Naive thymus-derived CD4-positive, alpha-beta T cell (primary cell): ENCODE data around the gene NYNRIN. TPM values are rescaled to one million over a fixed set of nuclear protein-coding genes. Genes with fewer than 3 reads are reported as not detected.

Experiments used
- ATAC-seq: fragments of 150-1000 bp; cut with Tn5 transposase; 2 replicates; pipeline ENCODE4 v1.10.0; 2021; ENCODE audit warnings: mild to moderate bottlenecking, moderate library complexity
- CTCF ChIA-PET: fragments of 350-600 bp; sonication (Branson Sonifier 250); formaldehyde crosslinking; loops from one replicate; lab custom pipeline; 2021; ENCODE audit warnings: antibody characterized with exemption; lab: Charles Lee
- POLR2A ChIA-PET: fragments of 350-600 bp; sonication (Branson Sonifier 250); formaldehyde crosslinking; loops from one replicate; lab custom pipeline; 2021; ENCODE audit warnings: antibody characterized with exemption, inconsistent platforms; lab: Charles Lee
- DNase-seq, 9 donors: peaks; one replicate each; pipeline versions ENCODE4 v3.0.0 to v3.0.0-alpha.2; 2020 to 2022; ENCODE audit warnings: mixed read lengths in 1 of 9
- H3K27ac ChIP-seq: one replicate; pipeline ENCODE4 v1.7.0; 2013; ENCODE audit warnings: mild to moderate bottlenecking, low read depth, low read length, moderate library complexity
- H3K27me3 ChIP-seq, 2 donors: one replicate each; pipeline ENCODE4 v1.7.0; 2013; ENCODE audit warnings: low read length in 2 of 2, mild to moderate bottlenecking in 2 of 2, moderate library complexity in 2 of 2; ENCODE audit not compliant: control insufficient read depth in 2 of 2, insufficient read depth in 2 of 2
- H3K36me3 ChIP-seq, 3 experiments: 1 replicate in 2 of 3; 2 replicates in 1 of 3; pipeline ENCODE4 v1.7.0; 2013; ENCODE audit warnings: low read length in 3 of 3, mild to moderate bottlenecking in 3 of 3, moderate library complexity in 1 of 3; ENCODE audit not compliant: insufficient read depth in 3 of 3, control insufficient read depth in 2 of 3
- H3K4me1 ChIP-seq, 2 donors: one replicate each; pipeline ENCODE4 v1.7.0; 2013; ENCODE audit warnings: low read length in 2 of 2, mild to moderate bottlenecking in 2 of 2, moderate library complexity in 1 of 2; ENCODE audit not compliant: control insufficient read depth in 2 of 2, insufficient read depth in 2 of 2
- H3K4me3 ChIP-seq: 2 replicates; pipeline ENCODE4 v1.7.0; 2013; ENCODE audit warnings: mild to moderate bottlenecking, low read length
- H3K9me3 ChIP-seq, 3 experiments: 1 replicate in 2 of 3; 2 replicates in 1 of 3; pipeline ENCODE4 v1.7.0; 2013; ENCODE audit warnings: low read length in 3 of 3; ENCODE audit not compliant: control insufficient read depth in 2 of 3
- H3K27ac Mint-ChIP-seq, 9 donors: one replicate each; pipeline ENCODE4 v1.8.0; 2020 to 2022; ENCODE audit warnings: mixed read lengths in 9 of 9, mild to moderate bottlenecking in 8 of 9, moderate library complexity in 5 of 9, inconsistent platforms in 2 of 9
- H3K27me3 Mint-ChIP-seq, 5 donors: one replicate each; pipeline ENCODE4 v1.8.0; 2021 to 2022; ENCODE audit warnings: mixed read lengths in 5 of 5, mild to moderate bottlenecking in 1 of 5
- H3K36me3 Mint-ChIP-seq, 5 donors: one replicate each; pipeline ENCODE4 v1.8.0; 2020 to 2022; ENCODE audit warnings: mixed read lengths in 5 of 5, mild to moderate bottlenecking in 3 of 5, inconsistent platforms in 1 of 5
- H3K4me1 Mint-ChIP-seq, 7 donors: one replicate each; pipeline ENCODE4 v1.8.0; 2020 to 2022; ENCODE audit warnings: mixed read lengths in 7 of 7, mild to moderate bottlenecking in 3 of 7, inconsistent platforms in 1 of 7
- H3K4me3 Mint-ChIP-seq, 10 donors: one replicate each; pipeline ENCODE4 v1.8.0; 2020 to 2022; ENCODE audit warnings: mild to moderate bottlenecking in 10 of 10, mixed read lengths in 10 of 10, moderate library complexity in 6 of 10, inconsistent platforms in 2 of 10
- H3K9me3 Mint-ChIP-seq, 11 donors: one replicate each; pipeline ENCODE4 v1.8.0; 2020 to 2022; ENCODE audit warnings: mixed read lengths in 11 of 11, mild to moderate bottlenecking in 4 of 11, inconsistent platforms in 1 of 11, moderate library complexity in 1 of 11
- intact Hi-C, 2 donors: fragments of 100-400 bp; cut with micrococcal nuclease; formaldehyde crosslinking; loops; one replicate each; pipeline ENCODE4 v1.15.1; 2023
- polyA plus RNA-seq, 2 donors: library from polyadenylated mRNA; unstranded; fragments of 300-500 nt; fragmentation: Illumina TruSeq; gene quantifications; one replicate each; pipeline ENCODE4 v1.2.3, GENCODE V29; 2021
- total RNA-seq, 6 experiments: library from RNA in 5 of 6; stranded (reverse) in 5 of 6; gene quantifications; 1 replicate in 5 of 6; 2 replicates in 1 of 6; pipeline ENCODE4 v1.2.3 and lab custom pipeline; 2021 to 2026

The NYNRIN gene
- total and polyA plus RNA-seq, 7 experiments from 2014 or later: 0.08 to 1.3 (median 0.11) TPM; not detected in 2

GRCh38 chr14:24426150-24426911 lies 27.5 kb downstream of the NYNRIN start:
- Histone ChIP-seq H3K27ac (peak overlapping the region; percentile 60), H3K4me3 (no peak overlapping the region), H3K27me3 (no peaks in the 10 kb centered on the region), H3K9me3 (no peaks in the 10 kb centered on the region), H3K36me3 (no peaks in the 10 kb centered on the region), H3K4me1 (peaks cover 22 to 39% of the 10 kb centered on the region in 2 donors)
- Mint-ChIP-seq H3K27me3 (no peaks in the 10 kb centered on the region), H3K36me3 (peaks cover 0 to 7% (median 0%) of the 10 kb centered on the region in 5 donors), H3K4me1 (peaks cover 18 to 50% (median 40%) of the 10 kb centered on the region in 7 donors), H3K27ac (peak overlapping the region; percentile 42 to 92 (median 79)), H3K4me3 (peak overlapping the region in 8 of 10 donors; percentile 1 to 61 (median 38)), H3K9me3 (peaks cover 0 to 3% (median 0%) of the 10 kb centered on the region in 11 donors)
- intact Hi-C loops: no loop called here
- DNase-seq: no peak
- ChIA-PET POLR2A (interaction anchor here (0.6 to 15.7 kb wide), 6 partner anchors 10 to 185 kb away, joined by 3 to 293 read pairs (median 4); partner anchors contain the start of genes ADCY4 and RIPK3), CTCF (interaction anchor here (0.7 to 1.4 kb wide), 3 partner anchors 60 to 116 kb away, joined by 3 to 5 read pairs (median 3); no protein-coding TSS in a partner anchor)
- no peak for ATAC-seq

- DNase-seq: peak in 4 of 9 donors; percentile 26 to 44 (median 40)
- peaks cover 26 to 46% of the 10 kb centered on the region in 2 donors for H3K4me1 ChIP-seq
- peak overlapping the region; percentile 60 for H3K27ac ChIP-seq
- Mint-ChIP-seq H3K4me1 (peaks cover 24 to 57% (median 47%) of the 10 kb centered on the region in 7 donors), H3K27ac (peak overlapping the region; percentile 1 to 92 (median 79)), H3K9me3 (peaks cover 0 to 3% (median 0%) of the 10 kb centered on the region in 11 donors), H3K27me3 (no peaks in the 10 kb centered on the region), H3K36me3 (peaks cover 0 to 11% (median 0%) of the 10 kb centered on the region in 5 donors), H3K4me3 (peak overlapping the region in 8 of 10 donors; percentile 1 to 63 (median 36))
- H3K36me3 ChIP-seq: peaks cover 0 to 4% (median 0%) of the 10 kb centered on the region in 3 experiments
- no peak for ATAC-seq
- H3K4me3 ChIP-seq: no peak overlapping the region
- ChIA-PET CTCF (interaction anchor here (0.8 to 1.5 kb wide), 4 partner anchors 15 to 116 kb away, joined by 3 to 5 read pairs (median 4); no protein-coding TSS in a partner anchor), POLR2A (interaction anchor here (1.0 to 15.7 kb wide), 4 partner anchors 10 to 92 kb away, joined by 3 to 293 read pairs (median 4); partner anchors contain the start of genes ADCY4 and RIPK3)
- intact Hi-C loops: loop anchor here in 1 of 2 donors (1.0 kb wide), 1 partner anchor 28 kb away; the partner anchor contains the start of gene NYNRIN
- H3K27me3 ChIP-seq: no peaks in the 10 kb centered on the region
- no peaks in the 10 kb centered on the region for H3K9me3 ChIP-seq
Measured at GRCh38 chr14:24426912-24427536, 28.2 kb downstream of the NYNRIN start.

DNA sequence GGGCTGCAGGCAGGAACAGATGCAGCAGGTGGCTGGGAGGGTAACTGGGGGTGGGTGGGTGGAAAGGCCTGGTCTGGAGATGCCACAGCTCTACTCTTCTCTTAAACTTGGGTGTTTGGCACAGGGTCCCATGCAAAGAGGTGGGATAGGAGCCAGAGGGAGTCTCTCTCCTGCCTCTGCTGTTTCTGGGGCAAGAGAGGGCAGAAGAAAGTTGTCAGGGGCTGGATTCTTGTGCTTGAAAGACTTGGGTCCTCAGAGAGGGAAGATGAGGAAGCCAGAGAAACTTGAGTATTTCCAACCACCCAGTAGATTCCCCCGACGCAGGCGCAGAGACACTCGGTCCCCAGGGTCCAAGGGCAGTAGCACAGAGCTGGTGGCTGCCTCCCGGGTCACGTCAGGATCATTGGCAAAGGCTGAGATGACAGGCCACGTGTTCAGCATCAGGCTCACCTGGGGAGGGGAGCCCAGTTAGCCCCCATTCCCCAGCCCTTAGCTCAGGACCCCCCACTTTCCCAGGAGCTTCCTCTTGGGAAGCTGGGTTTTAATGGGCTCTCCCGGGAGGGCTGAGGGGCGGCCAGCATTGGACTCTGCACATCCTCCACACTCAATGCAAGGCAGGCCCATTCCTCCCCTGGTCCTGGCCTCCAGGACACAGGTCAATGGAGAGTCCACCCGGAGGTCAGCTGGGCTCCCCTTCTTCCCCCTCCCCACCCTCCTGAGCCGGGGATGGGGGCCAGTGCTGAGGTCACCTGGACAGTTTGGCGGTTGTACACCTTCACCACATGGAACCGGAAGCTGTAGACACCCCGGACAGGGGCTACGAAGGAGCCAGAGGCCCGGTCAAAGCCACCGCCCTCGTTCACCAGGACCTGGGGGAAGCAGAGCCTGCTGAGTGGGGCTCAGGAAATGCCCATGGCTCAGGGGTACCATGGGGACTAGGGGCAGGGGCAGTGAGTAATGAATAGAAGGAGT lies 29.0 kb downstream of the NYNRIN start:
- Histone ChIP-seq H3K9me3 (no peaks in the 10 kb centered on the region), H3K4me3 (no peak overlapping the region), H3K36me3 (peaks cover 0 to 12% (median 0%) of the 10 kb centered on the region in 3 experiments), H3K27ac (peak overlapping the region; percentile 47), H3K27me3 (no peaks in the 10 kb centered on the region), H3K4me1 (peaks cover 22 to 47% of the 10 kb centered on the region in 2 donors)
- peaks cover 24 to 58% (median 50%) of the 10 kb centered on the region in 7 donors for H3K4me1 Mint-ChIP-seq
- peaks cover 0 to 3% (median 0%) of the 10 kb centered on the region in 11 donors for H3K9me3 Mint-ChIP-seq
- POLR2A ChIA-PET: interaction anchor here (1.3 to 15.7 kb wide), 4 partner anchors 10 to 186 kb away, joined by 3 to 293 read pairs (median 26); partner anchors contain the start of genes ADCY4, RIPK3 and TINF2
- peak overlapping the region; percentile 65 to 92 (median 79) for H3K27ac Mint-ChIP-seq
- no peaks in the 10 kb centered on the region for H3K27me3 Mint-ChIP-seq
- peak overlapping the region; percentile 7 to 63 (median 54) for H3K4me3 Mint-ChIP-seq
- intact Hi-C loops: loop anchor here in 1 of 2 donors (1.0 kb wide), 1 partner anchor 29 kb away; the partner anchor contains the start of gene NYNRIN
- CTCF ChIA-PET: interaction anchor here (0.8 to 1.5 kb wide), 5 partner anchors 14 to 117 kb away, joined by 3 to 5 read pairs (median 3); no protein-coding TSS in a partner anchor
- ATAC-seq: no peak
- H3K36me3 Mint-ChIP-seq: peaks cover 0 to 13% (median 2%) of the 10 kb centered on the region in 5 donors
- no peak for DNase-seq

- intact Hi-C loops: loop anchor here in 1 of 2 donors (1.0 kb wide), 2 partner anchors 17 to 158 kb away; partner anchors contain the start of gene RABGGTA
- Mint-ChIP-seq H3K9me3 (peaks cover 0 to 3% (median 0%) of the 10 kb centered on the region in 11 donors), H3K36me3 (peaks cover 4 to 21% (median 7%) of the 10 kb centered on the region in 5 donors), H3K4me3 (peak overlapping the region; percentile 37 to 96 (median 85)), H3K27ac (peak overlapping the region; percentile 91 to 99 (median 98)), H3K4me1 (peaks cover 24 to 59% (median 58%) of the 10 kb centered on the region in 7 donors), H3K27me3 (no peaks in the 10 kb centered on the region)
- H3K9me3 ChIP-seq: no peaks in the 10 kb centered on the region
- peak overlapping the region; percentile 96 for H3K4me3 ChIP-seq
- H3K27me3 ChIP-seq: no peaks in the 10 kb centered on the region
- ATAC-seq: no peak
- DNase-seq: no peak
- ChIA-PET CTCF (interaction anchor here (1.3 to 1.5 kb wide), 2 partner anchors 96 to 98 kb away, joined by 3 to 4 read pairs; no protein-coding TSS in a partner anchor), POLR2A (interaction anchor here (1.5 to 15.7 kb wide), 5 partner anchors 9 to 187 kb away, joined by 4 to 293 read pairs (median 54); partner anchors contain the start of genes ADCY4, CIDEB, LTB4R and LTB4R2)
- H3K27ac ChIP-seq: peak overlapping the region; percentile 99
- H3K36me3 ChIP-seq: peaks cover 0 to 21% (median 5%) of the 10 kb centered on the region in 3 experiments
- H3K4me1 ChIP-seq: peaks cover 22 to 47% of the 10 kb centered on the region in 2 donors
Measured at GRCh38 chr14:24428628-24429394, 30.0 kb downstream of the NYNRIN start.
